PC-9 (cell line): ENCODE results near the gene SLC38A8. TPM values are rescaled to one million over a fixed set of nuclear protein-coding genes. Genes with fewer than 3 reads are reported as not detected.

ENCODE experiments used
- BruUV-seq: library from RNA; stranded (reverse); fragments of 400-500 nt; replicated peaks from 2 replicates; lab custom pipeline; 2021; lab: Mats Ljungman, UMichigan
- CTCF ChIA-PET: fragments of 300-600 bp; sonication (Branson Sonifier 250); formaldehyde crosslinking; loops from one replicate; lab custom pipeline; 2022; ENCODE audit warnings: antibody characterized with exemption; lab: Charles Lee
- POLR2A ChIA-PET: fragments of 300-600 bp; sonication (Branson Sonifier 250); formaldehyde crosslinking; loops from one replicate; lab custom pipeline; 2022; ENCODE audit warnings: antibody characterized with exemption; ENCODE audit not compliant: unreplicated experiment; lab: Charles Lee
- DNase-seq, 2 experiments: peaks; one replicate each; pipeline versions ENCODE4 v3.0.0 to v3.0.0-alpha.2; 2015 to 2022; ENCODE audit warnings: mixed read lengths in 1 of 2
- H2AFZ ChIP-seq: fragments of 200-600 bp; sonication (generic); 2 replicates; pipeline ENCODE4 v1.8.1; 2017; ENCODE audit warnings: antibody characterized with exemption
- H3F3A ChIP-seq: fragments of 200-600 bp; sonication (generic); 2 replicates; pipeline ENCODE4 v1.8.1; 2017; ENCODE audit warnings: antibody characterized with exemption, mild to moderate bottlenecking, low read depth; ENCODE audit not compliant: insufficient read depth
- H3K27ac ChIP-seq: fragments of 200-600 bp; sonication (generic); 2 replicates; pipeline ENCODE4 v1.6.1; 2016; ENCODE audit warnings: mixed run types
- H3K27me3 ChIP-seq: fragments of 200-600 bp; sonication (generic); 2 replicates; pipeline ENCODE4 v1.6.1; 2016; ENCODE audit warnings: low read depth, mixed run types; ENCODE audit not compliant: insufficient read depth
- H3K36me3 ChIP-seq: fragments of 200-600 bp; sonication (generic); 2 replicates; pipeline ENCODE4 v1.6.1; 2016; ENCODE audit warnings: low read depth, mixed run types
- H3K4me1 ChIP-seq: fragments of 200-600 bp; sonication (generic); replicated peaks from 2 replicates; pipeline ENCODE4 v1.6.1; 2016; ENCODE audit warnings: mixed run types; ENCODE audit not compliant: insufficient read depth
- H3K4me2 ChIP-seq: fragments of 200-600 bp; sonication (generic); 2 replicates; pipeline ENCODE4 v1.6.1; 2017; ENCODE audit warnings: mixed run types
- H3K4me3 ChIP-seq: fragments of 200-600 bp; sonication (generic); 2 replicates; pipeline ENCODE4 v1.6.1; 2016; ENCODE audit warnings: mixed run types
- H3K79me2 ChIP-seq: fragments of 200-600 bp; sonication (generic); 2 replicates; pipeline ENCODE4 v1.6.1; 2017; ENCODE audit warnings: low read depth, mixed run types
- H3K9me2 ChIP-seq: fragments of 200-600 bp; sonication (generic); 2 replicates; pipeline ENCODE4 v1.8.1; 2017; ENCODE audit warnings: mild to moderate bottlenecking; ENCODE audit not compliant: insufficient read depth
- H3K9me3 ChIP-seq: fragments of 200-600 bp; sonication (generic); 2 replicates; pipeline ENCODE4 v1.8.1; 2016; ENCODE audit warnings: low read depth; ENCODE audit not compliant: insufficient read depth
- H4K20me1 ChIP-seq: fragments of 200-600 bp; sonication (generic); 2 replicates; pipeline ENCODE4 v1.8.1; 2017; ENCODE audit not compliant: insufficient read depth
- CTCF ChIP-seq: fragments of 200-600 bp; sonication (generic); conservative IDR thresholded peaks from 2 replicates; pipeline ENCODE4 v1.6.1; 2017; ENCODE audit warnings: mixed run types, antibody characterized with exemption, mild to moderate bottlenecking, moderate library complexity
- EZH2 ChIP-seq: fragments of 200-600 bp; sonication (generic); IDR thresholded peaks from 2 replicates; pipeline ENCODE4 v1.8.0; 2017; ENCODE audit warnings: antibody characterized with exemption, low read depth
- intact Hi-C: fragments of 100-400 bp; cut with micrococcal nuclease; formaldehyde crosslinking; loops from one replicate; pipeline ENCODE4 v1.10.0; 2022; ENCODE audit not compliant: unreplicated experiment
- total RNA-seq: library from RNA; stranded (reverse); gene quantifications from 2 replicates; pipeline ENCODE4 v1.2.3, GENCODE V29; 2021

Gene SLC38A8
- total RNA-seq, 1 experiment from 2014 or later: not detected

DNA sequence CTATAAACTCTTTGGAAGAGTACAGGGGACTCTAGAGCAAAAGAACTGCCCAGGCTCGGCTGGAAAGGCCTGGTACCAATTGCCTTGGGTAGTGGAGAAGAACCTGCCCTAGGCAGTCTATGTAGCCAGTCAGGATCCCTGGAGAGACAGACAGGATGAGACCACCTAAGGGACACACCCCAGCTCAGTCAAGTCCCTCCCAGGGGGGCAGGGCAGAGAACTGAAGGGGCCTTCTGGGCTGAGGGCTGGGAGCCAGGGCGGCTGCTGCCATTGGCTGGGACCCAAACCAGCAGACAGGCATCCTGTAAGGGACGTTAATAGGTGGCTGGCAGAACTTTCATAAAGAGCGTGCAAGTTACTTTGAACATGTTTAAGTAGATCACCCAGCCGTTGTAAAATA, 12.8 kb upstream of the SLC38A8 start:
- no peaks in the 10 kb centered on the region for H3K9me2 ChIP-seq
- H3K9me3 ChIP-seq: no peaks in the 10 kb centered on the region
- H3K4me3 ChIP-seq: no peak overlapping the region
- H3K79me2 ChIP-seq: no peaks in the 10 kb centered on the region
- no peaks in the 10 kb centered on the region for H3K4me1 ChIP-seq
- no peak overlapping the region for H3K4me2 ChIP-seq
- no peaks in the 10 kb centered on the region for H4K20me1 ChIP-seq
- H3K36me3 ChIP-seq: no peaks in the 10 kb centered on the region
- no peak overlapping the region for H2AFZ ChIP-seq
- TF ChIP-seq EZH2 (no peak), CTCF (no peak)
- no peak overlapping the region for H3K27ac ChIP-seq
- no peaks in the 10 kb centered on the region for H3K27me3 ChIP-seq
- ChIA-PET POLR2A (no interaction called here), CTCF (interaction anchor here (0.6 kb wide), 1 partner anchor 683 kb away, joined by 15 read pairs; no protein-coding TSS in a partner anchor)
- intact Hi-C loops: no loop called here
- no peak for DNase-seq
- no peaks in the 10 kb centered on the region for H3F3A ChIP-seq
- no TSS peak for BruUV-seq

- Histone ChIP-seq H4K20me1 (no peaks in the 10 kb centered on the region), H3K9me3 (no peaks in the 10 kb centered on the region), H3K79me2 (no peaks in the 10 kb centered on the region), H3K27ac (no peak overlapping the region), H2AFZ (no peak overlapping the region), H3K4me2 (no peak overlapping the region), H3F3A (no peaks in the 10 kb centered on the region), H3K4me3 (no peak overlapping the region), H3K9me2 (no peaks in the 10 kb centered on the region), H3K27me3 (no peaks in the 10 kb centered on the region), H3K36me3 (no peaks in the 10 kb centered on the region), H3K4me1 (no peaks in the 10 kb centered on the region)
- no TSS peak for BruUV-seq
- CTCF ChIA-PET: interaction anchor here (0.6 kb wide), 1 partner anchor 683 kb away, joined by 15 read pairs; no protein-coding TSS in a partner anchor
- intact Hi-C loops: no loop called here
- no peak for TF ChIP-seq CTCF
- no peak for TF ChIP-seq EZH2
- no peak for DNase-seq
- POLR2A ChIA-PET: no interaction called here
Measured at GRCh38 chr16:84054916-84055315, 12.3 kb upstream of the SLC38A8 start.

- Histone ChIP-seq H3K36me3 (no peaks in the 10 kb centered on the region), H4K20me1 (no peaks in the 10 kb centered on the region), H3K4me3 (no peak overlapping the region), H3K9me2 (no peaks in the 10 kb centered on the region), H3K27ac (no peak overlapping the region), H2AFZ (no peak overlapping the region), H3K4me2 (no peak overlapping the region), H3K27me3 (no peaks in the 10 kb centered on the region), H3K9me3 (no peaks in the 10 kb centered on the region), H3K79me2 (no peaks in the 10 kb centered on the region), H3F3A (no peaks in the 10 kb centered on the region), H3K4me1 (no peaks in the 10 kb centered on the region)
- ChIA-PET CTCF (no interaction called here), POLR2A (no interaction called here)
- BruUV-seq: no TSS peak
- DNase-seq: no peak
- intact Hi-C loops: no loop called here
- TF ChIP-seq CTCF (no peak), EZH2 (no peak)
Measured at GRCh38 chr16:84054271-84054670, 11.7 kb upstream of the SLC38A8 start.
